Common myeloid progenitor, CD34-positive (primary cell): ENCODE measurements around the gene MAMSTR.

ENCODE experiments used
- CTCF ChIA-PET: fragments of 350-600 bp; sonication (Branson Sonifier 250); formaldehyde crosslinking; loops from one replicate; lab custom pipeline; 2021; ENCODE audit warnings: antibody characterized with exemption; lab: Charles Lee
- POLR2A ChIA-PET: fragments of 350-600 bp; sonication (Branson Sonifier 250); formaldehyde crosslinking; loops from one replicate; lab custom pipeline; 2021; ENCODE audit warnings: antibody characterized with exemption; lab: Charles Lee
- DNase-seq, 3 donors: peaks; one replicate each; pipeline versions ENCODE4 v3.0.0 to v3.0.0-alpha.2; 2013
- H3K27ac ChIP-seq, 2 experiments: 1 replicate in 1 of 2; 2 replicates in 1 of 2; pipeline ENCODE4 v1.7.0; 2013; ENCODE audit warnings: inconsistent platforms in 2 of 2, low read length in 2 of 2, mild to moderate bottlenecking in 2 of 2, low read depth in 1 of 2, moderate library complexity in 1 of 2; ENCODE audit not compliant: severe bottlenecking in 2 of 2, insufficient read depth in 1 of 2, poor library complexity in 1 of 2
- H3K27me3 ChIP-seq, 5 experiments: replicated peaks in 2 of 5; 1 replicate in 3 of 5; 2 replicates in 2 of 5; pipeline versions ENCODE4 v1.6.1 to v1.7.0; 2013; ENCODE audit warnings: low read length in 4 of 5, mild to moderate bottlenecking in 2 of 5, moderate library complexity in 2 of 5, inconsistent platforms in 1 of 5; ENCODE audit not compliant: insufficient read depth in 5 of 5, control insufficient read depth in 4 of 5
- H3K36me3 ChIP-seq, 4 experiments: 1 replicate in 2 of 4; 2 replicates in 2 of 4; pipeline versions ENCODE4 v1.6.1 to v1.7.0; 2013; ENCODE audit warnings: low read length in 3 of 4, control low read depth in 1 of 4, mild to moderate bottlenecking in 1 of 4; ENCODE audit not compliant: control insufficient read depth in 4 of 4, insufficient read depth in 4 of 4
- H3K4me1 ChIP-seq, 4 experiments: 1 replicate in 3 of 4; 2 replicates in 1 of 4; pipeline versions ENCODE4 v1.6.1 to v1.7.1; 2013; ENCODE audit warnings: low read length in 3 of 4, mild to moderate bottlenecking in 3 of 4, control low read depth in 1 of 4, inconsistent platforms in 1 of 4, moderate library complexity in 1 of 4; ENCODE audit not compliant: control insufficient read depth in 4 of 4, insufficient read depth in 4 of 4; ENCODE audit errors: control extremely low read depth in 1 of 4
- H3K4me3 ChIP-seq, 7 experiments: 1 replicate in 4 of 7; 2 replicates in 3 of 7; pipeline versions ENCODE4 v1.5.1 to v1.7.0; 2013; ENCODE audit warnings: mild to moderate bottlenecking in 7 of 7, low read length in 6 of 7, moderate library complexity in 6 of 7, inconsistent platforms in 2 of 7, low read depth in 2 of 7, control low read depth in 1 of 7; ENCODE audit not compliant: insufficient read depth in 4 of 7, control insufficient read depth in 1 of 7; ENCODE audit errors: extremely low read depth in 1 of 7
- H3K9me3 ChIP-seq, 5 experiments: 1 replicate in 4 of 5; 2 replicates in 1 of 5; pipeline versions ENCODE4 v1.6.1 to v1.7.1; 2013; ENCODE audit warnings: low read length in 4 of 5, mild to moderate bottlenecking in 2 of 5, inconsistent platforms in 1 of 5, low read depth in 1 of 5, moderate library complexity in 1 of 5; ENCODE audit not compliant: control insufficient read depth in 4 of 5, insufficient read depth in 2 of 5; ENCODE audit errors: control extremely low read depth in 1 of 5
- WGBS: methylation state at CpG from one replicate; pipeline ENCODE4 v1.1.5; 2013; ENCODE audit not compliant: insufficient coverage; 5-methylcytosine and 5-hydroxymethylcytosine counted together

Gene MAMSTR

GRCh38 chr19:48757089-48757675, 37.7 kb upstream of the MAMSTR start:
- 95% methylated on average over 9 of the region's 12 CpGs for WGBS
- H3K27me3 ChIP-seq: peaks cover 0 to 21% (median 10%) of the 10 kb centered on the region in 5 experiments
- no peaks in the 10 kb centered on the region for H3K9me3 ChIP-seq
- H3K27ac ChIP-seq: no peak overlapping the region
- no peak for DNase-seq
- CTCF ChIA-PET: interaction anchor here (1.4 kb wide), 1 partner anchor 10 kb away, joined by 3 read pairs; no protein-coding TSS in a partner anchor
- no peaks in the 10 kb centered on the region for H3K36me3 ChIP-seq
- no peak overlapping the region for H3K4me3 ChIP-seq
- peaks cover 0 to 24% (median 17%) of the 10 kb centered on the region in 4 experiments for H3K4me1 ChIP-seq
- POLR2A ChIA-PET: no interaction called here

- Histone ChIP-seq H3K9me3 (no peaks in the 10 kb centered on the region), H3K4me3 (no peak overlapping the region), H3K36me3 (no peaks in the 10 kb centered on the region), H3K27me3 (peaks cover 0 to 22% (median 7%) of the 10 kb centered on the region in 5 experiments), H3K27ac (no peak overlapping the region), H3K4me1 (peaks cover 0 to 26% (median 21%) of the 10 kb centered on the region in 4 experiments)
- ChIA-PET POLR2A (no interaction called here), CTCF (no interaction called here)
- WGBS: 88% methylated on average over 9 of the region's 9 CpGs
- DNase-seq: no peak
Observed at GRCh38 chr19:48756686-48757085, 37.2 kb upstream of the MAMSTR start.

- WGBS: 98% methylated on average over 8 of the region's 11 CpGs
Observed at GRCh38 chr19:48756212-48756611, 36.7 kb upstream of the MAMSTR start.

DNA sequence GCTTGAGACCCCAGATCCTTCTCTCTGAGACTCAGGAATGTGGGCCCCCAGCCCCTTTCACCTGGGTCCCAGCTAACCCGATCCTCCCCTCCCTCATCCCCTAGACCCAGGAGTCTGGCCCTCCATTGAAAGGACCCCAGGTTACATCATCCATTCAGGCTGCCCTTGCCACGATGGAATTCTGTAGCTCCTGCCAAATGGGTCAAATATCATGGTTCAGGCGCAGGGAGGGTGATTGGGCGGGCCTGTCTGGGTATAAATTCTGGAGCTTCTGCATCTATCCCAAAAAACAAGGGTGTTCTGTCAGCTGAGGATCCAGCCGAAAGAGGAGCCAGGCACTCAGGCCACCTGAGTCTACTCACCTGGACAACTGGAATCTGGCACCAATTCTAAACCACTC, 36.3 kb upstream of the MAMSTR start:
- DNase-seq: no peak
- Histone ChIP-seq H3K27me3 (peaks cover 0 to 22% (median 7%) of the 10 kb centered on the region in 5 experiments), H3K27ac (no peak overlapping the region), H3K36me3 (no peaks in the 10 kb centered on the region), H3K9me3 (no peaks in the 10 kb centered on the region), H3K4me1 (peaks cover 0 to 30% (median 23%) of the 10 kb centered on the region in 4 experiments), H3K4me3 (no peak overlapping the region)
- CTCF ChIA-PET: no interaction called here
- POLR2A ChIA-PET: no interaction called here
- 100% methylated on average over 4 of the region's 5 CpGs for WGBS

More at GRCh38 chr19:48756212-48756611, 36.7 kb upstream of the MAMSTR start:
- H3K27ac ChIP-seq: no peak overlapping the region
- H3K4me3 ChIP-seq: no peak overlapping the region
- POLR2A ChIA-PET: no interaction called here
- peaks cover 0 to 30% (median 23%) of the 10 kb centered on the region in 4 experiments for H3K4me1 ChIP-seq
- H3K36me3 ChIP-seq: no peaks in the 10 kb centered on the region
- CTCF ChIA-PET: no interaction called here
- peaks cover 0 to 22% (median 7%) of the 10 kb centered on the region in 5 experiments for H3K27me3 ChIP-seq
- no peak for DNase-seq
- no peaks in the 10 kb centered on the region for H3K9me3 ChIP-seq

DNA sequence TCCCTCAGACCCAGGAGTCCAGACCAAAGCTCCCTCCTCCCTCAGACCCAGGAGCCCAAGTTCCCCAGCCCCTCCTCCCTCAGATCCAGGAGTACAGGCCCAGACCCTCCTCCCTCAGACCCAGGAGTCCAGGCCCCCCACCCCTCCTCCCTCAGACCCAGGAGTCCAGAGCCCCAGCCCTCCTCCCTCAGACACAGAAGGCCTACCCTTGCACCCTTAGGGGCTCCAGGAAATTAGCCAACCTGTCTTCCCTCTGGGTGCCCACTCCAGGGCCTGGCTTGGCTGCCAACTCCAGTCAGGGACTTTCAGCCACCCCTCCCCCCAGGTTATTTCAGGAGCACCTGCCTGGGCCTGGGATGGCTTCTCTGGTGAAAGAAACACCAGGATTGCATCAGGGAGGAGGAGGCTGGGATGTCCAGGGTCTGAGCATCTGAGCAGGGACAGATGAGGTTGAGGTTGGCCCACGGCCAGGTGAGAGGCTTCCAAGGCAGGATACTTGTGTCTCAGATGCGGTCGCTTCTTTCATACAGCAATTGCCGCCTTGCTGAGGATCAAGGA, 35.6 kb upstream of the MAMSTR start, which contains the start of gene FGF21:
TSS of gene FGF21 (plus strand) at position 441 of the 558 bp plus-strand sequence. CDS start 713 bp downstream, outside the sequence.
- POLR2A ChIA-PET: no interaction called here
- WGBS: 98% methylated on average over 4 of the region's 4 CpGs
- CTCF ChIA-PET: interaction anchor here (1.1 to 1.7 kb wide), 2 partner anchors 33 to 80 kb away, joined by 4 to 5 read pairs; no protein-coding TSS in a partner anchor

DNA sequence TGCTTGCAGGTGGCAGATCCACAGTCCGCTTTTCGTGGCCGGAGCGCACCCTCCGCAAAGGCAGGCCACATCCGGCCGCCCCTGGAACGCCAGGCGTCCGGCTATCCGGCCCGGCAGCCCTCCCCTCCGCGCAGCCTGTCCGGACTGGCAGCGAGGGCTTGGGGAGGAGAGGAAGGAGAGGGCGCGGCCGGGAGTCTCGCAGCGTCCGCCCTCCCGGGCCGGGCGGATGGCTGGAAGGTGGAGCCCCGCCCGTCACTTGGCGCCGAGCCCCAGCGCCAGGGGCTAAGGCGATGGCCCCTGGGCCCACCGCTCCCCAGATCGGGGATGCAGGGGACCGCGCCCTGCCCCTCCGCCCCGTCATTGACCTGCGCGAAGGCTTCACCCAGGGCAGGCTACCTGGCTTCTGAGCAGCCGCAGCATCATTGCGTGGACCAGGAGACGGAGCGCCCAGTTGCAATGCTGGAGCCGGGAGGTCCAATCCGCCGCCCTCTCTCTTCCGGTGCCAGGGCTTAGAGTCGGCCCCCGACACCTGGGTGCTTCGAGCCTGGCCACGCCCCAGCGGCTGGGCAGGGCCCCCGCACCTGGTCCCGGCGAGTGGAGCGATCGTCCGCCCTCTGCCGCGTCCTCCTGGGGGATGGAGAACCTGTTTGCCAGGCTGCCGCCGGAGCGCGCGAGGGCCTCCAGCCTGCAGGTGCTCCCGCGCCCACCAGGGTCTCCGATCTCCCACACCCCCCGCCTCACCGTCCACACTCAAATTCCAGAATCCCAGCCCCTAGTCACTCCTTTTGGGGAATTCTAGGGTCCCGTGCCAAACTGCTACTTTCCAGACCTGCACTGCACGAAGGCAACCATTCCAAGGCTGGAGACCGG, 33.2 kb upstream of the MAMSTR start, which contains the start of gene FUT1:
TSS of gene FUT1 (minus strand) at position 146 of the 870 bp plus-strand sequence. CDS start 1,360 bp downstream, outside the sequence.
- no peaks in the 10 kb centered on the region for H3K9me3 ChIP-seq
- no peak within 1 kb of the TSS for H3K27ac ChIP-seq
- 1% methylated on average over 52 of the region's 73 CpGs for WGBS
- ChIA-PET POLR2A (no interaction called here), CTCF (interaction anchor here (1.0 kb wide), 1 partner anchor 89 kb away, joined by 3 read pairs; no protein-coding TSS in a partner anchor)
- peaks cover 0 to 25% (median 20%) of the 10 kb centered on the region in 4 experiments for H3K4me1 ChIP-seq
- peaks cover 0 to 22% (median 11%) of the 10 kb centered on the region in 5 experiments for H3K27me3 ChIP-seq
- peaks cover 0 to 6% (median 2%) of the 10 kb centered on the region in 4 experiments for H3K36me3 ChIP-seq
- H3K4me3 ChIP-seq: peak within 1 kb of the TSS; percentile 9 to 81 (median 55)
- DNase-seq: peak in 1 of 3 donors; percentile 46

More for the DNA sequence above, 35.6 kb upstream of the MAMSTR start, which contains the start of gene FGF21:
- H3K4me1 ChIP-seq: peaks cover 0 to 25% (median 20%) of the 10 kb centered on the region in 4 experiments
- peaks cover 0 to 22% (median 7%) of the 10 kb centered on the region in 5 experiments for H3K27me3 ChIP-seq
- no peaks in the 10 kb centered on the region for H3K9me3 ChIP-seq
- H3K36me3 ChIP-seq: peaks cover 0 to 3% (median under 1%) of the 10 kb centered on the region in 4 experiments
- no peak for DNase-seq
- no peak within 1 kb of the TSS for H3K27ac ChIP-seq
- no peak within 1 kb of the TSS for H3K4me3 ChIP-seq
